Hematopoietic multipotent progenitor cell treated with erythropoietin and hydrocortisone succinate and interleukin-3 and kit ligand, for 8 days (in vitro differentiated cells): Measurements from ENCODE around the gene SFT2D3.

Source experiments
- DNase-seq: peaks from one replicate; pipeline ENCODE4 v3.0.0-alpha.2; 2015

SFT2D3 gene

GRCh38 chr2:127683056-127683455 lies 18.2 kb upstream of the SFT2D3 start:
- DNase-seq, result no peak

DNA sequence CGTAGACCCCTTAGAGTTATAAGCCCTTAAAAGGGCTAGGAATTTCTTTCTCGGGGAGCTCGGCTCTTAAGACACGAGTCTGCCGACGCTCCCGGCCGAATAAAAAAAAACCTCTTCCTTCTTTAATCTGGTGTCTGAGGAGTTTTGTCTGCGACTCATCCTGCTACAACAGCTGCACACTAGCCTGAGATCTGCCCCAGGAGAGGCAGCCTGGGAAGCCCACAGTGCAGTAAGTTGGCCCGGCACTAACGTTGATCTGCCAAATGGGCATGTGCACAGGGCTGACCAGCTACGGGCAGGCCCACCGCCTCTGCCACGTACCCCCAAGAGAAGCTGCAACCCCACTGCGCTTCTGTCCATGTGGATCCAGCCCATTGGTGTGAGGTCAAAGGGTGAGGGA lies 17.5 kb upstream of the SFT2D3 start:
- no peak for DNase-seq

- DNase-seq, result no peak
Observed at GRCh38 chr2:127685410-127686080, 15.8 kb upstream of the SFT2D3 start.

GRCh38 chr2:127688405-127688804 lies 12.9 kb upstream of the SFT2D3 start:
- DNase-seq, result no peak

DNA sequence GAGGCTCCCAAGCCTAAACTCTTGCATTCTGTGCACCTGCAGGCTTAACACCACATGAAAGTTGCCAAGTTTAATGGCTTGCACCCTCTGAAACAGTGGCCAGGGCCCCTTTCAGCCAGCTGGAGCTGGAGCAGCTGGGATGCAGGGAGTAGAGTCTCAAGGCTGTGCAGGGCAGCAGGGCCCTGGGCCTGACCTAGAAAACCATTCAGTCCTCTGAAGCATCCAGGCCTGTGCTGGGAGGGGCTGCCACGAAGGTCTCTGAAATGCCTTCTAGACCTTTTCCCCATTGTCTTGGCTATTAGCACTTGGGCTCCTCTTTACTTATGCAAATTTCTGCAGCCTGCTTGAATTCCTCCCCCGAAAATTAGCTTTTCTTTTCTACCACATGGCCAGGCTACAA lies 10.6 kb upstream of the SFT2D3 start:
- no peak for DNase-seq

GRCh38 chr2:127694986-127695385 lies 6.3 kb upstream of the SFT2D3 start:
- no peak for DNase-seq

DNA sequence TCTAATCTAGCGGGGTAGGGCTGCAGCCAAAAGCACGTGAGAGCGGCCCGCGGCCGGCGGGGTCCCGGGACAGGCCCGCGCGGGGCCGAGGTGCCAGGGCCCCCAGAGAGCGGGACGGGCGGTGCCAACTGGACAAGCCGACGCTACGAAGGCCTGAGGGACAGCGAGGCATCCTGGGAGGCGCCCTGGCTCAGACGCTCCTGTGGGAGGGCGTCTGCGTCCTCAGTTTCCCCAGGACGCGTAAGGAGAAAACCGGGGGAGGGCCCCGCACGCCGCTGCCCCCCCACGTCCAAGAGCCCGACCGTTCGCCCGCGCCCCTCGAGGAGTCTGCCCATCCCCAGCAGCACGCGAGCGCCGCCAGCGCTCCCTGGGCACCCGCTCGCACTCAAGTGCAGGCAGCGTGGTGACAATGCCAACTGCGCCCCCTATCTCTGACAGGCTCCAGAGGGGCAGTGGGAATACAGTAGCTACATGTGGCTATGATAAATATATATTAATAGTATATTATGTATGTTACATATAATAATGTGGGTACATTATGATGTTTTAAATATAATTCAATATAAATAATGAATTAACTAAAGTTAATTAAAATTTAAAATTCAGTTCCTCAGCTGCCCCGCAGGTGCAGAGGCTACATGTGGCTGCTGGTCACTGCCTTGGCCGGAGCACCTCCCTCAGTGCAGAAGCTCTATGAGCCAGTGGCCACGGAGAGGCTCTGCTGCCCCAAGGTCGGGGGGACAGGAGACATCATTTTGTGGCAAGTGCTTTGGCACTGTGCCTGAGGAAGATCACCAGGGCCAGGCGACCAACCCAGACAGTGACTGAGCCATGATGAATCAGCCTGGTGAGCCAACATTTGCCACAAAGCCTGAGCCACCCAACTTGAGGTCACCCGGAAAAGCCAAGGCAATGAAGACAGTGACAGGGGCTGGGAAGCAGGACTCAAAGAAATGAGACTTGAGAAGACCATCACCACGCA lies 5.5 kb upstream of the SFT2D3 start:
- peak; percentile 58 for DNase-seq

GRCh38 chr2:127697482-127698180 lies 3.7 kb upstream of the SFT2D3 start:
- DNase-seq, result no peak

GRCh38 chr2:127698553-127699355 lies 2.5 kb upstream of the SFT2D3 start:
- DNase-seq, result no peak

DNA sequence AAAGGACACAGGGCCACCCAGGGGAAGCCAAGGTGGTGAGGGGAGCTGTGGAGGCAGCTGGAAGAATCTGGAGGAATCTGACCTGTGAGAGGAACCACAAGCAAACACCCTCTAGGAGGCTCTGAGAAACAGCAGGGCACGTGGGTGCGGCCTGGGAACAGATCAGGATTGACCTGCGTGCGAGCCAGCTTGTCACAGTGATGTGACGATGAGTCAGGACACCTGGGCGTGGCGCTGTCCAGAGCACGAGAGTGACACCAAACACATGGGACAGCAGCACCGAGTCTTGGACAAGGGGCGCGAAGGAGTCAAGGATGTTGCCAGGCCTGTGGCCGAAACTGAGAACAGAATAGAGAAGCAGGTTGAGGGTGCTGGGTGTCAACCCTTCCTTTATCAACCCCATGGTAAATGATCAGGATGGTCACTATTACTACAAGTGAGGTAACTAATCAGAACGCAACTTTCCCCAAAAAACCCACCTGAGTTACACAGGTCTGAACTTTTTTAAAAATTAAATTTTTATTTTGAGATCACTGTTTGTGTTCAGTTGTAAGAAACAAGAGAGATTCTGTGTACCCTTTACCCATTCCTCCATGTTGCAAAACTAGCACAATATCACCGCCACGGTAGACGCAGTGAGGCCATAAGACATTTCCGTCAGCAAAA lies 637 bp upstream of the SFT2D3 start:
- DNase-seq, result peak; percentile 64

- DNase-seq, result peak; percentile 81
Observed at GRCh38 chr2:127701651-127702394, 526 bp downstream of the SFT2D3 start.

DNA sequence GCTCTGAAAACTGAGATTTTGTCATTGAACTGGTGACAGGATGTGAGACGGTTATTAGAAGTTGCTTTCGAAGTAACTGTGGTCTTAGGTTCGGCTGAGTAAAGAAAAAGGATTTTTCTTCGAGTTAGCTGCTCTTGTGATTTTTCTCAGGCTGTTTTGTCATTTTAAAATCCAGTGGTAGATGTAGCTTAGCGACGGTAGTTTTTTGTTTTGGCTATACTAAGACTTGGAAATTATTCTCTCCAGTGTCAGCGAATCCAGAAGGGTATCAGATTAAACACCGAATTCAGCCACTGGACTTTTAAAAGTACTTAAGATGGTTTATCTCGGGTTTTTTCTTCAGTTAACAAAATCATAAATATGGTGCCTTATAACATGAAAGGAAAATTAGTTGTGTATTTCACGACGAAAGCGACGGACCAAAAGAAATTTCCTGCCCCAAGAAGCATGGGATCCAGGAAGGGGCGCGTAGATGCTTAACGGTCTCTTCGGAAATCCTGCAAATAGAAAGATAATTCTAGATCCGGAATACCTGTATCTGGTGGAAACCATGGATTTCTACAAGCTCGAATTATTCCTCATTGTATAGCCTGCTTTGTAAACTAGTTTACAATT lies 1.2 kb downstream of the SFT2D3 start:
- no peak for DNase-seq

- no peak for DNase-seq
Observed at GRCh38 chr2:127703282-127703681, 2.0 kb downstream of the SFT2D3 start.

- no peak for DNase-seq
Observed at GRCh38 chr2:127704641-127705390, 3.5 kb downstream of the SFT2D3 start.

GRCh38 chr2:127705391-127706065 lies 4.2 kb downstream of the SFT2D3 start:
- DNase-seq, result no peak

DNA sequence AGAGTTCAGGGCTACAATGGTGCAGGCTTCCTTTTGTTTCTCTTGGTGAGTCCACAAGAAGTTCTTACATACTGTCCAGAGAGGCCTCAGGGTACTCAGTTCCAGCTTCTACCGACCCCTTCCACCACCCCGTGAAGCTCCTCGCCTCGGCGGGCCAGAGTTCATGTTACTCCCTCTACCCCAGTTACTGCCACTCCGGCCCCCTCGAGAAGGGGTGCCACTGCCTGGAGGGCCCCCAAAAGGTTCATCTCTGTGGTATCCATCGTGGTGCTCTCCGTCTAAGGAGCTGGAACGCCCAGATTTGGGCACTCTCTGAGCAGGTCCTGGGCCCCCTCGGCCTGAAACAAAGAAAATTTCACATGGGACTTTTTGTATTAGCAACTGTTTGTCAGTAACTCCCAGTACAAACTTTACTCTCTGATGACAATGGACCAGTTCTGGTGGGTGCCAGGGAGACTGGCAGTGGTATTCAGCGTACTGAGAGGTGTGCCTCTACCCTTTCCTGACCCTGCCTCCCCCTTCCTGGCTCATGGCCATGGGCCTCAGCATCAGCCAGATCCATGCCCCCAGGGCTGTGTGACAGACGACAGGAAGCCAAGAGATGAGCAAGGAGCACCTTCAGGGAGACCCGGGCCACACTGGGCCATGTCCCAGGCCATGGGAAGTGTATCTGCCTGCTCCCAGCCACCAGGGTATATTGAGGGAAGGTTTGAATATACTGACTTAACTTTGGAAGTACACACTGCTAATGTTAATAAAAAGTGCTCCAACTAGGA lies 5.1 kb downstream of the SFT2D3 start:
- DNase-seq, result no peak

DNA sequence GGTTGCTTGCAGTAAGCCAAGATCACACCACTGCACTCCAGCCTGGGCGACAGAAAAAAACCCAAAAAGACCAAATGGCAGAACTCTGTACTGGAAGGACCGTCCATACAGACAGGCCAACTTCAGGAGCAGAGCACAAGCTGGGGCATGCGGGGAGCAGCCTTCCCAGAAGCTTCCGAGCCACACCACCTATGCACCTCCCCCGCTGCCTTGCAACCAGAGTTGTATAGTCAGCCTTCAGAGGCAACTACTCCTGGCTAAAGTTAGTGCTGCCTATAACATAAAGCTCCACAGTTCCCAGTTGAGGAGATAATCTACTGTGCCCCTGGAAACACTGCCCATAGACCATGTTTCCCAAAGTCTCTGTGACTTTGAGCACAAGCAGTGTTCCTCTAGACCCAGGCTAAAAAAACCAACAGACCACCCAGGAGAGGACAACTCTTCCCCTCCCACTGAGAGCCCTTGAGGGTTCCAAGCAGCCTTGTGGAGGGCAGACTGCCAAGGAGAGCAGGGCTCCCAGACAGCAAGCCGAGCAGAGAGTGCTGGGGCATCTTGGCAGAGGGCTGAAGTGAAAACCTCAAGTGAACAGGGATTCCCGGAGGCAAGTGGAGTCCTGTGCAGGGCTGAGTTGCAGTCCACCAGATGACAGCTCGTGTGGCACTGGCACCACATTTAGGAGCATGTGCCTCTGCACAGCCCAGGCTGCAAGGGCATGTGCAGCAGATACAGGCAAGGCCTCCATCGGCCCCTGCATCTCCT lies 6.8 kb downstream of the SFT2D3 start:
- DNase-seq, result no peak

- DNase-seq, result no peak
Observed at GRCh38 chr2:127709336-127709735, 8.0 kb downstream of the SFT2D3 start.
